Stomach smooth muscle (tissue), 2 donors: ENCODE measurements around the gene NFE2L3.
"Not testable (repeated sequence)": the region's sequence is repeated elsewhere in the genome, so short reads cannot be mapped to it uniquely, and the experiment has no call there.

Source experiments
- H3K27ac ChIP-seq: one replicate; pipeline ENCODE4 v1.7.0; 2013; ENCODE audit warnings: mild to moderate bottlenecking, low read length, inconsistent platforms
- H3K27me3 ChIP-seq, 2 donors: one replicate each; pipeline ENCODE4 v1.7.0; 2013; ENCODE audit warnings: low read length in 2 of 2; ENCODE audit not compliant: insufficient read depth in 2 of 2, control insufficient read depth in 1 of 2
- H3K36me3 ChIP-seq, 2 donors: one replicate each; pipeline ENCODE4 v1.7.0; 2013; ENCODE audit warnings: low read length in 2 of 2; ENCODE audit not compliant: control insufficient read depth in 2 of 2, insufficient read depth in 2 of 2
- H3K4me1 ChIP-seq: one replicate; pipeline ENCODE4 v1.7.0; 2013; ENCODE audit warnings: low read length; ENCODE audit not compliant: control insufficient read depth, insufficient read depth
- H3K4me3 ChIP-seq, 2 donors: one replicate each; pipeline ENCODE4 v1.7.0; 2013; ENCODE audit warnings: low read length in 2 of 2
- H3K9ac ChIP-seq, 2 donors: one replicate each; pipeline ENCODE4 v1.7.0; 2013; ENCODE audit warnings: low read length in 2 of 2, mild to moderate bottlenecking in 1 of 2
- H3K9me3 ChIP-seq, 2 donors: one replicate each; pipeline ENCODE4 v1.7.0; 2013; ENCODE audit warnings: low read length in 2 of 2; ENCODE audit not compliant: control insufficient read depth in 2 of 2
- donor health status: healthy.
- donor health status: Pancreatic carcinoma.

Gene NFE2L3

DNA sequence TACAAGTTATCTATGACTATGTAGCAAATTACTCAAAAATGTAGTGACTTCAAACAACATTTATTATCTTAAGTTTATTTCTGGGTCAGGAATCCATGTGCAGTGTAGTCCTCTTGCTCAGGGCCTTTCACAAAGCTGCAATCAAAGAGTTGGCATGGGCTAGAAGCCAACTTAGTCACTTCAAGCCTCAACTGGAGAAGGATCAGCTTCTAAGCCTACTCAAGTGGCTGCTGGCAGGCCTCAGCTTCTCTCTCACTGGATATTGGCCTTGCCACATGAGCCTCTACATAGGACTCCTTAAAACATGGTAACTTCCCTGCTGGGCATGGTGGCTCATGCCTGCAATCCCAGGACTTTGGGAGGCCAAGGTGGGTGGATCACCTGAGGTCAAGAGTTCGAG is 5.0 kb upstream of the NFE2L3 start:
- H3K9ac ChIP-seq: no peak overlapping the region
- no peak overlapping the region for H3K4me3 ChIP-seq
- no peak overlapping the region for H3K27ac ChIP-seq
- H3K4me1 ChIP-seq: peaks cover 3% of the 10 kb centered on the region
- no peaks in the 10 kb centered on the region for H3K9me3 ChIP-seq
- H3K36me3 ChIP-seq: no peaks in the 10 kb centered on the region
- peaks cover 10 to 13% of the 10 kb centered on the region in 2 donors for H3K27me3 ChIP-seq

DNA sequence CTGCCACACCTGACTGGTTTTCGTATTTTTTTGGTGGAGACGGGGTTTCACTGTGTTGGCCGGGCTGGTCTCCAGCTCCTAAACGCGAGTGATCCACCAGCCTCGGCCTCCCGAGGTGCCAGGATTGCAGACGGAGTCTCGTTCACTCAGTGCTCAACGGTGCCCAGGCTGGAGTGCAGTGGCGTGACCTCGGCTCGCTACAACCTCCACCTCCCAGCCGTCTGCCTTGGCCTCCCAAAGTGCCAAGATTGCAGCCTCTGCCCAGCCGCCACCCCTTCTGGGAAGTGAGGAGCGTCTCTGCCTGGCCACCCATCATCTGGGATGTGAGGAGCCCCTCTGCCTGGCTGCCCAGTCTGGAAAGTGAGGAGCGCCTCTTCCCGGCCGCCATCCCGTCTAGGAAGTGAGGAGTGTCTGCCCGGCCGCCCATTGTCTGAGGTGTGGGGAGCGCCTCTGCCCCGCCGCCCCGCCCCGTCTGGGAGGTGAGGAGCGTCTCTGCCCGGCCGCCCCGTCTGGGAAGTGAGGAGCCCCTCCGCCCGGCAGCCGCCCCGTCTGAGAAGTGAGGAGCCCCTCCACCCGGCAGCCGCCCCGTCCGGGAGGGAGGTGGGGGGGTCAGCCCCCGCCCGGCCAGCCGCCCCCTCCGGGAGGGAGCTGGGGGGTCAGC is 4.2 kb upstream of the NFE2L3 start:
- H3K27ac ChIP-seq, H3K4me1 ChIP-seq, H3K4me3 ChIP-seq, H3K9me3 ChIP-seq, H3K9ac ChIP-seq, H3K36me3 ChIP-seq: not testable (repeated sequence)
- peaks cover 10 to 20% of the 10 kb centered on the region in 2 donors for H3K27me3 ChIP-seq

DNA sequence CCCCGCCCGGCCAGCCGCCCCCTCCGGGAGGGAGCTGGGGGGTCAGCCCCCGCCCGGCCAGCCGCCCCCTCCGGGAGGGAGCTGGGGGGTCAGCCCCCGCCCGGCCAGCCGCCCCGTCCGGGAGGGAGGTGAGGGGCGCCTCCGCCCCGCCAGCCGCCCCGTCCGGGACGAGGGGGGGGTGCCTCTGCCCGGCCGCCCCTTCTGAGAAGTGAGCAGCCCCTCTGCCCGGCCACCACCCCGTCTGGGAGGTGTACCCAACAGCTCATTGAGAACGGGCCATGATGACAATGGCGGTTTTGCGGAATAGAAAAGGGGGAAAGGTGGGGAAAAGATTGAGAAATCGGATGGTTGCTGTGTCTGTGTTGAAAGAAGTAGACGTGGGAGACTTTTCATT is 3.7 kb upstream of the NFE2L3 start:
- not testable (repeated sequence) for H3K4me1 ChIP-seq

GRCh38 chr7:26149391-26149977 is 2.5 kb upstream of the NFE2L3 start:
- Histone ChIP-seq H3K36me3 (no peaks in the 10 kb centered on the region), H3K27me3 (peaks cover 23 to 36% of the 10 kb centered on the region in 2 donors), H3K27ac (no peak overlapping the region), H3K4me3 (no peak overlapping the region), H3K9me3 (no peaks in the 10 kb centered on the region), H3K4me1 (peaks cover 9% of the 10 kb centered on the region), H3K9ac (no peak overlapping the region)

More for the DNA sequence above, 3.7 kb upstream of the NFE2L3 start:
- not testable (repeated sequence) for H3K9me3 ChIP-seq, H3K36me3 ChIP-seq, H3K4me3 ChIP-seq, H3K27ac ChIP-seq, H3K9ac ChIP-seq
- peaks cover 14 to 26% of the 10 kb centered on the region in 2 donors for H3K27me3 ChIP-seq

DNA sequence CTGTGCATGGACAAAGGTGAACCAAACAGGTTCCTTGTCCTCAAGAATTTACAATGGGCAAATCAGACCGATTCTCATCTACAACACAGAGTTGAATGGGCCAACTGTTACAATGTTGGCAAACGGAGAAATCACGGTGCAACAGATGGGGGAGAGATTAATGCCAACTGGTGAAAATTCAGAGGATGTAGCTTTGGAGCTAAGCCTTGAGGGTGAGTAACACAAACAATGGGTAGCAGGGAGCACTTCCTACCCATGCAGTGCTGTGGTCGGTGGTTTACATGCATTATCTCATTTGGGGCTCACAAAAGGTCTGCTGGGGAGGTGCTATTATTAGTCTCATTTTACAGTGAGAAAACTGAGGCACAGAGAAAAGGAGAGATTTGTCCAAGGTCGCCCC is 902 bp upstream of the NFE2L3 start:
- Histone ChIP-seq H3K9me3 (no peaks in the 10 kb centered on the region), H3K9ac (no peak overlapping the region), H3K27ac (no peak overlapping the region), H3K36me3 (no peaks in the 10 kb centered on the region), H3K27me3 (peaks cover 30 to 39% of the 10 kb centered on the region in 2 donors), H3K4me1 (peaks cover 9% of the 10 kb centered on the region), H3K4me3 (no peak overlapping the region)

GRCh38 chr7:26151650-26151952 is 397 bp upstream of the NFE2L3 start:
- Histone ChIP-seq H3K36me3 (no peaks in the 10 kb centered on the region), H3K4me3 (peak overlapping the region in 1 of 2 donors; percentile 64), H3K4me1 (peaks cover 9% of the 10 kb centered on the region), H3K9me3 (no peaks in the 10 kb centered on the region), H3K27me3 (peaks cover 30 to 39% of the 10 kb centered on the region in 2 donors), H3K9ac (no peak overlapping the region), H3K27ac (no peak overlapping the region)

- H3K27ac ChIP-seq, H3K9ac ChIP-seq, H3K9me3 ChIP-seq, H3K36me3 ChIP-seq, H3K4me1 ChIP-seq: not testable (repeated sequence)
- H3K4me3 ChIP-seq: peak overlapping the region; percentile 9 to 64
- peaks cover 28 to 39% of the 10 kb centered on the region in 2 donors for H3K27me3 ChIP-seq
Measured at GRCh38 chr7:26152782-26153240, 813 bp downstream of the NFE2L3 start.

DNA sequence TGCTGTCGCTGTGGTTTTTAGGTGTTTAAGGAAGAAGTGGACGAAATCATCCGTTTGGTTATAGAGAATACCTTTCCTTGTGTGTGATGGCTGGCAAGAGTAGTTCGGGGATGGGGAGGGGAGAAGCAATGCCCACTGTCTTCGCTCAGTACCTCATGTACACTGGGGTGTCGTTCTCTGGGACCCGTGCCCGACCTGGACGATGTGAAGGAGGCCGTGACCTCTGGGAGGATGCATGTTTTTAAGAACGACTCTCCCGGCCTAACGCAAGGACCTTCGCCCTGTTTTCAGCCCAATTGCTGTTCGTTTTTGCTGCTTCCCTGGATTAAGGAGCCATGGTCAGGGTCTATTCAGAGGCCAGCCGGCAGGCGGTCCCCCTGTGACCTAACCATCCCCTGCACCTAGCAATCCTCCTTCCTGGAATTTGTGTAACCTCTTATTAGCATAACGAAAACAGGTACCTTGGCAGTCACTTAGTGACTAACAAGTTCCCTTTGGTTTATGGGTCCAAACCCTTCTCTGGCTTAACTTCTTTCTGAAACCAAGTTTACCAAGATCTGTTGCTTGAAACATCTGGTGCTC is 1.3 kb downstream of the NFE2L3 start:
- H3K9me3 ChIP-seq: no peaks in the 10 kb centered on the region
- peaks cover 9% of the 10 kb centered on the region for H3K4me1 ChIP-seq
- H3K36me3 ChIP-seq: no peaks in the 10 kb centered on the region
- H3K27ac ChIP-seq: no peak overlapping the region
- H3K4me3 ChIP-seq: peak overlapping the region; percentile 9 to 64
- H3K27me3 ChIP-seq: peaks cover 28 to 39% of the 10 kb centered on the region in 2 donors
- H3K9ac ChIP-seq: no peak overlapping the region

- Histone ChIP-seq H3K4me1 (peaks cover 9% of the 10 kb centered on the region), H3K27me3 (peaks cover 28 to 39% of the 10 kb centered on the region in 2 donors), H3K27ac (no peak overlapping the region), H3K9me3 (no peaks in the 10 kb centered on the region), H3K36me3 (no peaks in the 10 kb centered on the region), H3K4me3 (no peak overlapping the region), H3K9ac (no peak overlapping the region)
Measured at GRCh38 chr7:26153823-26154783, 2.1 kb downstream of the NFE2L3 start.

- no peak overlapping the region for H3K27ac ChIP-seq
- H3K4me3 ChIP-seq: no peak overlapping the region
- no peaks in the 10 kb centered on the region for H3K36me3 ChIP-seq
- H3K9ac ChIP-seq: no peak overlapping the region
- no peaks in the 10 kb centered on the region for H3K9me3 ChIP-seq
- H3K27me3 ChIP-seq: peaks cover 26 to 38% of the 10 kb centered on the region in 2 donors
- H3K4me1 ChIP-seq: peaks cover 9% of the 10 kb centered on the region
Measured at GRCh38 chr7:26155531-26156375, 3.8 kb downstream of the NFE2L3 start.
